GM19239 (cell line): ENCODE data around the gene TAF3.
"Not testable (repeated sequence)": the region's sequence is repeated elsewhere in the genome, so short reads cannot be mapped to it uniquely, and the experiment has no call there.

ENCODE experiments used
- DNase-seq: peaks from one replicate; pipeline ENCODE4 v3.0.0; 2011; ENCODE audit warnings: low spot score; ENCODE audit not compliant: insufficient read length
- FAIRE-seq: peaks from 2 replicates; lab custom pipeline; 2011; peaks lifted over from hg19 to GRCh38; lab: Jason Lieb, UNC

TAF3 gene

DNA sequence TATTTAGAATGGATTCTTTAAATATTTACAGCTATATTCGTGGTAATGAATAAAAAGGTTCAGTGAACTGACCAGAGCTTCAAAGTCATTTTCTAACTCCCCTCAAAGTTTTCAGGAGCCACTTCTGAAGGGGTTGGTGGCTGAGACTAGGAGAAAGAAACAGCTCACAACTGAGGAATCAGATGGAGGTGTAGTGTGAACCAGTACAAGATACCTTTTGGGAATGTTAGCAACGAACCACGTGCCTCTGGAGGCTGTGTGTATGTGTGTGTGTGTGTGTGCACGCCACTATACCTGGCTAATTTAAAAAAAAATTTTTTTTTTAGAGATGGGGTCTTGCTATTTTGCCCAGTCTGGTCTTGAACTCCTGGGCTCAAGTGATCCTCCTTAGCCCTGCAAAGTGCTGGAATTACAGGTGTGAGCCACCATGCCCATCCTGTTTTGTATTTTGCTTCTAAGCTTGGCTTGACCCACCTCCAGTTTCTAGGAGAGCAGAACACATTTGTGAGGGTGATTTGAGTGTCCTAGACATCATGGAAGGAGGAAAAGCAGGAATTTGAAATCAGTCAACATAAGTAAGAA is 9.5 kb upstream of the TAF3 start:
- FAIRE-seq, result no peak
- no peak for DNase-seq

DNA sequence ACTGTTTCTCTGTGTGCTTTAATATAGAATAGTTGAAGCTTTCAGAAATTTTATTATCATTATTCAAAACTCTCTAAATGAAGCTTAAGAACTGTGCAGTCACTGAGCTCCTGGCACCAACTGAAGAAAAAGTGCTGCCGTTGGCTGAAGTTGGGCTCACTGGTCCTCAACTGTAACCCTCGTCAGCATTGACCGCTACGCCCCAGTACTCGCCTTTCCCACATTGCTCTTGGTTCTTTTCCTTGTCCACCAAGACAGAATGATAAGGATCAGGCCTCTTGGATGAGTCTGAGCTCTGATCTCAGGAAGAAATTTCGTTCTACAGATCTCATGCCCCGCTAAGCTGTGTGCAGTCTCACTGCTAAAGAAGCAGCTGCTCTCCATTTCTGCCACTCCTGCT is 7.9 kb upstream of the TAF3 start:
- no peak for DNase-seq
- FAIRE-seq, result no peak

DNA sequence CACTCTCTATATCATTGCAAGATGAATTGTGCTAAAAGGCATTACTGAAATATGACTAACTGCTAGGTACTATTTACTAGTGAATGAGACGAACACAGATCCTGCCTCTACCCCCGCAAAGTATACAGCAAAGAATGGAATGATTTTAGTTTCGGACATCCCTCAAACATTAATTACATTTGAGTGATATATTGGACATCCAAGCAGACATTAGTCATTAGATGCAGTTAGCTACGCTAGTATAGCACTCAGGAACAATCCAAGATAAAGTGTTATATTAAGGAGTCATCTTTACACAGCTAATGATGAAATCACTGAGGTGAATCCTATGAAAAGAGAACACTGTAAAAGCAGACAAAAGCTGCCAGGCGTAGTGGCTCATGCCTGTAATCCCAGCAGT is 7.3 kb upstream of the TAF3 start:
- DNase-seq, result no peak
- FAIRE-seq, result no peak

DNA sequence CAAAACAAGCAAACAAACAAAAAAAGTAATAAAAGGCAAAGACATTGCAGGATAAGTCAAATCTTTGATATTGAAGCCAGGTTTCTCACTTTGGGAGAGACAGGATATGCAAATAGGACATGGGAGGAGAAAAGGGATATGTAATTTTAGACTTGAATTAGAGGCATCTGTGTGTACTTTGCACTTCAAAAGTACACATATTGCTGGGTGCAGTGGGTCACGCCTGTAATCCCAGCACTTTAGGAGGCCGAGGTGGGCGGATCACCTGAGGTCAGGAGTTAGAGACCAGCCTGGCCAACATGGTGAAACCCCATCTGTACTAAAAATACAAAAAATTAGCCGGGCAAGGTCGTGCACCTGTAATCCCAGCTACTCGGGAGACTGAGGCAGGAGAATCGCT is 6.6 kb upstream of the TAF3 start:
- FAIRE-seq, DNase-seq: not testable (repeated sequence)

DNA sequence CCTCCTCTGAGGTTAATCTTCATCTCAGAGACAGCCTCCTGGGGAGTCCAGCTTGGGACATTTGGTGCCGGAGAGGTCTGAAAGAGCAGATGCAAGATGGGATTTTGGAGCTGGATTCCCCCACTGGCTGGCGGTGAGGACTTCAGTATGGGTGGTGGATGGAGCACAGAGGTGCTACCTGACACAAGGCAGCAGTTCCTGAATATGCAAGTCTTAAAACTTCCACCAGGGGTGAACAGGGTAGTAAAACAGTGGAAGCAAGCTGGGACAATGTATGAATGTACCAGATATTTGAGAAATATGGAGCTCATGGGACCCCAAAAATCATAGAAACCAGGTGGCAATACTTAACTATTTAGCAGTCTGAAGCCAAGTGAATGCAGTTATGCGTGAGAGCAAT is 4.8 kb upstream of the TAF3 start:
- FAIRE-seq (no peak), DNase-seq (no peak)

DNA sequence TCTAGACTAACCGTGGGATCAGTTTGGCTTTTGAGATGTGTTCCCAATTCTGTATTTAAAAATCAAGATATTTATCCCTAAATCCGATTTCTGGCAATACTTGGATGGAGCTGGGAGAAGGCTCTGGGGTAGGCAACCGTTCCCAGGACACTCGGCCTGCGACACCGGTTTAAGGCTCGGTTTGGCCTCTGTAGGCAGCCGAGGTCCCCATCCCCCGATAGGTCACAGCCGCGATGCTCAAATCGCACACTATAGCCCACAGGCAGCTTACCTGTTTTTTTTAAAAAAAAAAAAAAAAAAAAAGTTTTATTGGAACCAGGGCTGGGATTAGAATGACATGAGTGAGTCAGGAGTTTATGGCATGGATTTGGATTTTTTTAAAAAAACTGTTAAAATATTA is 729 bp upstream of the TAF3 start:
- FAIRE-seq (no peak), DNase-seq (no peak)

DNA sequence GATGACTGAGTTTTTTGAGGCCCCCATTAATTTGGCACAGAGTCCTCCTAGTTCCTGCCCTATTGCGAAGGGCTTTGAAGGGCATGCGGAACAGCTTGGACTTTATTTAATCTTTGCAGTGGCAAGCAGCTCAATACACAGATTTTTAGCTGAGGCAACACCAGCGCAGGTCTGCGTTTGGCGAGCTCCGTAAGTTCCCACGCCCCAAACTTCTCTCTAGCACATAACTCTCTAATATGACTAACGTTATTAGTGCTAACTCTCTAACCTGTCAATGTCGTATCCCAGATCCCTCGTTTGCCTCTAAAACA is 366 bp upstream of the TAF3 start:
- DNase-seq (no peak), FAIRE-seq (no peak)

- FAIRE-seq (peak; percentile 45), DNase-seq (peak; percentile 8)
Observed at GRCh38 chr10:7819121-7819460, 786 bp downstream of the TAF3 start.

DNA sequence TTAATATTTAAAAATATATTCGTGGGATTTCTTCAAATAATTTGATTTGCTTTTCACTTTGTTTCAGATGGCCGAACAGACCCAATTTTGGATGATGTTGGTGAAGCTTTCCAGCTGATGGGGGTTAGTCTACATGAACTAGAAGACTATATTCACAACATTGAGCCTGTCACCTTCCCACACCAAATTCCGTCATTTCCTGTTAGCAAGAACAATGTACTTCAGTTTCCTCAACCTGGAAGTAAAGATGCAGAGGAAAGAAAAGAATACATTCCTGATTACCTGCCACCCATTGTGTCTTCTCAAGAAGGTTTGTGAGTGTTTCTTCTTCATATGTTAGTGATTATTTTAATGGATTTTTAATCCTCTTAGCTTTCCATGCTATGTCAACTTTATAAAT is 5.9 kb downstream of the TAF3 start:
- no peak for FAIRE-seq
- DNase-seq, result no peak

- no peak for DNase-seq
- FAIRE-seq, result no peak
Observed at GRCh38 chr10:7826971-7827370, 8.7 kb downstream of the TAF3 start.

GRCh38 chr10:7829289-7829834 is 11.1 kb downstream of the TAF3 start:
- DNase-seq (no peak), FAIRE-seq (no peak)

- FAIRE-seq (no peak), DNase-seq (no peak)
Observed at GRCh38 chr10:7832060-7832459, 13.8 kb downstream of the TAF3 start.

GRCh38 chr10:7833210-7833609 is 14.9 kb downstream of the TAF3 start:
- FAIRE-seq (no peak), DNase-seq (no peak)

- DNase-seq, result no peak
- FAIRE-seq, result no peak
Observed at GRCh38 chr10:7834262-7834661, 16.0 kb downstream of the TAF3 start.

DNA sequence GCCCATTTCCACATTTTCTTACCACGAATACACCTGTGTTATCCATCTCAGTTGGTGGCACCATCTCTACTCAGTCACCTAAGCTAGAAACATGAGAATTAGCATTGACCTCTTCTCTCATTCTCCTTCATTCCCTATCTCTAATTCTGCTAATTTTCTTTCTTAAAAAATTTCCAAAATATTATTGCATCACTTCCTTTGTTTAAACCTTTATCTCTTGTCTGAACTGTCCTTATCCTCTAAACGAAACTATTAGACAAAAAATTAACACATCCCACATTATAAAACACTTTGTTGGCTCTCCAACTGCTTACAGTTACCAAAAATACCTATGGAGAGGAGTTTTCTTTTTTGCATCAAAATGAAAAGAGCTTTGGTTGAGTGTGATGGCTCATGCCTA is 18.3 kb downstream of the TAF3 start:
- FAIRE-seq, result no peak
- no peak for DNase-seq

GRCh38 chr10:7846591-7846990 is 28.3 kb downstream of the TAF3 start:
- no peak for DNase-seq
- FAIRE-seq, result no peak

DNA sequence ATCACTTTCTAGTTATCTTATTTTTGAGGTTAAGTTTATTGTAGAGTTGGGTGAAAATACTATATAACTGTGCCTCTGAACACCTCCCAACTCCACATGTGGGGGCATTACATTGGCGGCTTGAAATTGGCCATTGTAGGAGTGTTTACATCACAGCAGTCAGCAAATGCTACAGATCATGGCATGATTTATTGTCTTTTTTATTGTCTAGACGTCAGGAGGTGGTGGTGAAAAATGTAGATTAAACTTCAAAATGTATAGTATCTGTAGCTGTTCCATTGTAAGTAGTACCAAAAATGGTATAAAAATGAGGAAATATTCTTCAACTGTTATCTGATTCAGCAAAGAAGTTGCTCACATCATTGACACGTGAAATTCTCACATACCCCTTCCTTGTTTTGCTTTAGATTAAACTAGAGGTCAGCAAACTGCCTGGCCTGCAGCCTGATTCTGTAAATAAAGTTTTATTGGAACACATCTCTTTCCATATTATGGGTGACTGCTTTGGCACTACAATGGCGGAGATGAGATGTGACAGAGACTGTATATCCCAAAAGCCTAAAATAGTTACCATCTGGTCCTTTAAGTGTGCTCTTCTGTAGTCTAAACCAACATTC is 35.0 kb downstream of the TAF3 start:
- FAIRE-seq, result no peak
- DNase-seq, result no peak

DNA sequence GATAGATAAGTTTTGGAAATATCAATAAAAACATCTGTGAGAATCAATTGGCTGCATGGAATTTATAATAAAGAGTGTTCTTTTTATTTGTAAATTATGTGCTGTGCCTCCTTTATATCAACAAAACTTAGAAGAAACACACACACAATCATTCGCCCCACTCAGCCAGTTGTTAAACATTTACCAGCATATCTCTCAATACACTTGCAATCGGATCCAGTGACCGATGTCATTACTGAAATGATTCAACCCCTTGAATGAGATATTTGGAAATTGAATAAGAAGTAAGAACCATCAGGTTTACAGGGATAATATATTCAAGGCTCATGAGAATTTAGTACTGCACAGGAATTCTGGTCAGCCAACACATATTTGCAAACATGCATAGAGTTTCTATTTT is 35.6 kb downstream of the TAF3 start:
- DNase-seq, result no peak
- FAIRE-seq, result no peak

DNA sequence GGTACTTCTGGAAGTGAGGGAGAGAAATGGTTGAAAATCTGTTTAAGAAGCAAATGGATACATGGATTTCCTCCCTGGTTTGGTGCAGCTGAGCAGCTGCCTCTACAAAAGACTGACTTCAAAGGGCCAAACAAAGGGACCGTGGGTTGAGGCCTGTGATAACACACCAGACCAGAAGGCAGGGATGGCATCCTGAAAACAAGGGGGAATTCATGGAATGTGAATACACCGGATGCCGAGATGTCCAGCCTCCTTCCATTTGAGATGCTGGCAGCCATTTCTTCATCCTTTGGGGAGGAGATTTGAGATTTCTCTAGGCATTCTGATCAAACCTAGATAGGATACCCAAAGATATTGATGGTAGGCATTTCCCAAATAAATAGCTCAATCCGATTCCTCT is 36.9 kb downstream of the TAF3 start:
- FAIRE-seq (no peak), DNase-seq (no peak)

GRCh38 chr10:7856678-7857077 is 38.4 kb downstream of the TAF3 start:
- no peak for DNase-seq
- FAIRE-seq, result no peak

GRCh38 chr10:7857262-7857661 is 39.0 kb downstream of the TAF3 start:
- no peak for DNase-seq
- FAIRE-seq, result no peak

GRCh38 chr10:7861509-7862120 is 43.3 kb downstream of the TAF3 start:
- FAIRE-seq (no peak), DNase-seq (no peak)
